Motor neuron (in vitro differentiated cells): ENCODE measurements around the gene UBE2H. TPM values are rescaled to one million over a fixed set of nuclear protein-coding genes. Genes with fewer than 3 reads are reported as not detected.
A peak's percentile ranks its signal among the peaks of the same experiment; 100 is the strongest.
"Not testable (repeated sequence)": the region's sequence is repeated elsewhere in the genome, so short reads cannot be mapped to it uniquely, and the experiment has no call there.

Experiments
- ATAC-seq, 8 experiments: fragments of 200-7000 bp; cut with Tn5 transposase; replicated peaks in 6 of 8; 2 replicates each; pipeline ENCODE4 v1.8.0; 2021; ENCODE audit warnings: mild to moderate bottlenecking in 8 of 8, moderate library complexity in 8 of 8
- H3K27ac ChIP-seq, 2 donors: fragments of 250-450 bp; sonication (Bioruptor Pico); 2 replicates each; pipeline ENCODE4 v1.9.0; 2021; ENCODE audit warnings: antibody characterized with exemption in 2 of 2, mild to moderate bottlenecking in 2 of 2, moderate library complexity in 1 of 2
- H3K4me1 ChIP-seq, 2 donors: fragments of 250-450 bp; sonication (Bioruptor Pico); replicated peaks in 1 of 2; 2 replicates each; pipeline ENCODE4 v1.6.1; 2021; ENCODE audit warnings: antibody characterized with exemption in 2 of 2, mild to moderate bottlenecking in 2 of 2, moderate library complexity in 1 of 2
- H3K4me3 ChIP-seq, 5 donors: fragments of 250-450 bp; sonication (Bioruptor Pico); 2 replicates each; pipeline ENCODE4 v1.9.0; 2021; ENCODE audit warnings: antibody characterized with exemption in 5 of 5, mild to moderate bottlenecking in 5 of 5, moderate library complexity in 4 of 5
- WGBS, 10 experiments: fragments of 450-650 bp; shearing (Covaris generic); methylation state at CpG; one replicate each; pipeline ENCODE4 v1.0.0; 2022; 5-methylcytosine and 5-hydroxymethylcytosine counted together
- in situ Hi-C, 9 experiments: fragments of 400-800 bp; cut with MboI; loops; one replicate each; pipeline ENCODE4 v1.15.0; 2021; ENCODE audit warnings: low sequenced_read_pairs in 9 of 9, low pct_unique_long_range_greater_than_20kb in 2 of 9; ENCODE audit not compliant: unreplicated experiment in 9 of 9
- total RNA-seq, 8 experiments: library from RNA; unstranded; fragments of 300-600 nt; gene quantifications; 2 replicates each; pipeline versions ENCODE4 v1.2.3 to v1.2.4, GENCODE V29; 2022

UBE2H gene
- total RNA-seq, 8 experiments from 2014 or later, result 29.4 to 114 (median 47.6) TPM

DNA sequence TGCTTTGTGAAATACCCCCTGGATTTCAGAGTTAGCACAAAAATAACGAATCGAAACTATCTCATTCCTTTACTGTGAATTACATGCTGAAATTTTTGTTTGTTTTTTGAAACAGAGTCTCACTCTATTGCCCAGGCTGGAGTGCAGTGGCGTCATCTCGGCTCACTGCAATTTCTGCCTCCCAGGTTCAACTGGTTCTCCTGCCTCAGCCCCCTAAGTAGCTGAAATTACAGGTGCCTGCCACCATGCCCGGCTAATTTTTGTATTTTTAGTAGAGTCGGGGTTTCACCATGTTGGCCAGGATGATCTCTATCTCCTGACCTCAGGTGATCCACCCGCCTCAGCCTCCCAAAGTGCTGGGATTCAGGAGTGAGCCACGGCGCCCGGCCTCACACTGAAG, 125.9 kb downstream of the UBE2H start:
- not testable (repeated sequence) for H3K27ac ChIP-seq, H3K4me1 ChIP-seq, ATAC-seq, H3K4me3 ChIP-seq
- in situ Hi-C loops, result loop anchor here in 3 of 9 experiments (10.0 to 25.0 kb wide), 3 partner anchors 162 to 185 kb away; no protein-coding TSS in a partner anchor
- WGBS, 10 experiments, result 33 to 100% (median 83%) methylated on average over 2 to 10 of the region's 10 CpGs; no CpG with 5 or more reads in 1 of the 10 experiments

DNA sequence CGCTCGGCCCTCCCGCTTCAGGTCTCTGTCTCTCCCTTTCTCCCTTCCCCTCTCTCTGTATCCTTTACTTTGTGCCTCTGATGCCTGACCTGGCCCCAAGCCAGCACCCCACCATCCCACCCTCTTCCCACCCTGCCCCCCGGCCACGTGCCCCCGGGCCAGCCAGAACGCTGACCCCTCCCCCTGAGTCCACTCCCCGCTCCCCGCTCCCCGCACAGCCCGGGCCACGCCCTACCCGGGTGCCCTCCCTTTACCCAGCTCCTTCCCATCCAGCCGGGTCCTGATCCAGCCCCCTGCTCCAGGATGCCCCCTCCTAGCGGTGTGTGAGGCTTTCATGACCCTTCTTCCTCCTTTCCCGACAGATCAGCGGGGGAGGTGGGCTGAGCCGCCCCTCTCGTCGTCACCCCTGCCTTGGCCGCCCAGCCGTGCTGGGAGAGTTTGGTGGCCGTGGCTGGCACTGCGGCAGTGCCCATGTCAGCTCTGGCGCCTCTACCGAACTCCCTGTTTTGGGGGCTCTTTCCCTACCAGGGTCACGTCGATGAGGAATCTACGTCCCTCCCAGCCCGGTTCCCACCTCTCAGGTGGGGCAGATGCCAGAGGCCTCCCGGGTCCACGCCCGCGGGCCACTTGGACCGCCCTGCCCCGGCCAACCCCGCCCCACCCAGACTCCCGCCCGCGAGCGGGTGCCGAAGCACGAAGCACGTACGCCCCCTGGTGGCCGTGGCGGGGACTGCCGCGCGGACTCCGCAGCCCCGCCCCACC, 127.4 kb downstream of the UBE2H start:
- peak overlapping the region; percentile 35 to 54 (median 43) for H3K4me3 ChIP-seq
- WGBS, 10 experiments, result 0% methylated on average over 2 of the region's 52 CpGs; no CpG with 5 or more reads in 9 of the 10 experiments
- peak overlapping the region in 1 of 2 donors; percentile 49 for H3K27ac ChIP-seq
- ATAC-seq, result peak; percentile 53 to 84 (median 79)
- in situ Hi-C loops, result loop anchor here in 3 of 9 experiments (10.0 to 25.0 kb wide), 3 partner anchors 161 to 187 kb away; no protein-coding TSS in a partner anchor
- peaks cover 0 to 5% of the 10 kb centered on the region in 2 donors for H3K4me1 ChIP-seq

DNA sequence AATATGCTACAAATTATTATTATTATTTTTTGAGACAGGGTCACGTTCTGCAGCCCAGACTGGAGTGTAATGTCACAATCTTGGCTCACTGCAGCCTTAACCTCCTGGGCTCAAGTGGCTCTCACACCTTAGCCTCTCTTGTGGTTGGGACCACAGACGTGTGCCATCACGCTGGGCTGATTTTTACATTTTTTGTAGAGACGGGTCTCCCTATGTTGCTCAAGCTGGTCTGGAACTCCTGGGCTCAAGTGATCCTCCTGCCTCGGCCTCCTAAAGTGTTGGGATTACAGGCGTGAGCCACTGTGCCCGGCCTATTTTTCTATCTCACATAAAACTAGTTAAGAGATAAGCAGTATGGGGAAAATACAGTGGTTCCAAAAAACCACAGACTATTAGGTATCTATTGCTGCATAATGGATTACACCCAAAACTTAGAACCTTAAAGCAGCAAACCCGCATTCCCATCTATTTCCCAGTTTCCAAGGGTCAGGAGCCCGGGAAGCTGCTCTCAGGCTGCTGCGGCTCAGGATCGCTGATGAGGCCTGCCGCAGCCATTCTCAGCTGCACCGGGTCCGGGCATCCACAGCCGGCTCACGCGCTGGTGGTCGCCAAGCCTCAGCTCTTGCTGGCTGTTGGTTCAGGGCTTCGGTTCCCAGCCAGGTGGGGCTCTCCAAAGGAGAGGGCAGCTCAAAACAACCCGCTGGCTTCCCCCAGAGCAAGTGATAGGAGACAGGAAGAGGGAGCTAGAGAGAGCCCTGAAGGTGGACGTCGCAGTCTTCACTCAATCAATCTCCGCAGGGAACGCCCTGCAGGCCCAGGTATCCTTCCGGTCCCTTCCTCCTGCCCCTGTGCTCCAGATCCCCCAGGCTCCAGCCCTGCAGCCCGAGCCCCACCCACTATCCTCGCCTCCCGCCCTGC, 128.2 kb downstream of the UBE2H start:
- Histone ChIP-seq H3K4me3 (peak overlapping the region; percentile 35 to 54 (median 43)), H3K4me1 (no peaks in the 10 kb centered on the region), H3K27ac (peak overlapping the region in 1 of 2 donors; percentile 49)
- peak; percentile 17 to 81 (median 70) for ATAC-seq
- 0 to 100% (median 76%) methylated on average over 1 to 9 of the region's 28 CpGs for WGBS, 10 experiments
- in situ Hi-C loops, result loop anchor here in 3 of 9 experiments (10.0 to 25.0 kb wide), 3 partner anchors 160 to 188 kb away; no protein-coding TSS in a partner anchor

DNA sequence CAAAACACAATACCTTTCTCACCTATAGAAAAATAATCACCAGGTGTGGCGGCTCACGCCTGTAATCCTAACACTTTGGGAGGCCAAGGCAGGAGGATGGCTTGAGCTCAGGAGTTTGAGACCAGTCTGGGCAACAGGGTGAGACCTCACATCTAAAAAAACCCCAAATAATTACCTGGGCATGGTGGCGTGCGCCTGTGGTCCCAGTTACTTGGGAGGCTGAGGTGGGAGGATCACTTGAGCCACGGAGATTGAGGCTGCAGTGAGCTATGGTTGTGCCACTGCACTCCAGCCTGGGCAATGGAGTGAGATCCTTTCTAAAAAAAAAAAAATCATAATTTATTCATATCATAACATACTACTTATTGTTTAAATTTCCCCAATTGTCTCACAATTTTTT, 129.6 kb downstream of the UBE2H start:
- in situ Hi-C loops, result loop anchor here in 3 of 9 experiments (10.0 kb wide), 2 partner anchors 158 to 182 kb away; no protein-coding TSS in a partner anchor
- not testable (repeated sequence) for ATAC-seq
- WGBS, 10 experiments, result 74 to 100% (median 97%) methylated on average over 2 to 4 of the region's 5 CpGs; no CpG with 5 or more reads in 4 of the 10 experiments

DNA sequence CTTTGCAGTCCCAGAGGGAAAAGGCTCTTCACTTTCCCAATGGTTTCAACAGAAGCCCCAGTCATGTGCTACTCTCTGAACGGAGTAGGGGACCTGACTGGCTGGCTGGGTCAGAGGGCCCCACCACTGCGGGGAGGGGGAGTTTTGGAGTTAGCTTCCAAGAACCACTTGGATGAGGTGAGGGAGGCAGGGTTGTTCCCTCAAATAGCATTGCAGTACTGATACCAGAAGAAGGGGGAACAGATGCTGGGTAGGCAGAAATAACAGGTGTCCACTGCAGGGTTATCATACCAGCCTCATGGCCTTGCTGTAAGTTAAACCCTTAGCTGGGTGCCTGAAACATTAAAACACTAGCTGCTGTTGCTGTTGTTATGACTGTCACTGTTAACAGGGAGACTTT, 131.3 kb downstream of the UBE2H start:
- ATAC-seq, result no peak
- Histone ChIP-seq H3K4me3 (no peak overlapping the region), H3K27ac (no peak overlapping the region), H3K4me1 (no peaks in the 10 kb centered on the region)
- WGBS, 10 experiments, result 40 to 100% (median 40%) methylated on average over 1 to 2 of the region's 2 CpGs; no CpG with 5 or more reads in 5 of the 10 experiments
- in situ Hi-C loops, result loop anchor here in 3 of 9 experiments (10.0 kb wide), 2 partner anchors 157 to 183 kb away; no protein-coding TSS in a partner anchor

More for the DNA sequence above, 129.6 kb downstream of the UBE2H start:
- H3K4me1 ChIP-seq, H3K4me3 ChIP-seq, H3K27ac ChIP-seq: not testable (repeated sequence)

DNA sequence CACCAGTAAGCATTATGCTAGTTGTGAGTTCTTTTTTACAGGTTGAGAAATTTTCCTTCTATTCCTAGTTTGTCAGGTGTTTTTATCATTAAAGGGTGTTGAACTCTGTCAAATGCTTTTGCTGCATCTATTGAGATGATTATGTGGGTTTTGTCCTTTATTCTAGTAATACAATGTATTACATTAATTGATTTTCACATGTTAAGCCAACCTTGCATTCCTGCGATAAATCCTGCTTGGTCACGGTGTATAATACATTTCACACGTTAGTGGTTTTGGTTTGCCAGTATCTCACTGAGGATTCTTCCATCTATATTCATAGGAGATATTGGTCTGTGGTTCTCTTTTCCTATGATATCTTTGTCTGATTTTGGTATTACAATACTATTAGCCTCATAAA, 136.0 kb downstream of the UBE2H start:
- in situ Hi-C loops, result no loop called here
- Histone ChIP-seq H3K4me1 (no peaks in the 10 kb centered on the region), H3K4me3 (no peak overlapping the region), H3K27ac (no peak overlapping the region)
- ATAC-seq, result no peak
- WGBS, 10 experiments, result 83 to 100% (median 95%) methylated on average over 2 to 3 of the region's 3 CpGs; no CpG with 5 or more reads in 2 of the 10 experiments

DNA sequence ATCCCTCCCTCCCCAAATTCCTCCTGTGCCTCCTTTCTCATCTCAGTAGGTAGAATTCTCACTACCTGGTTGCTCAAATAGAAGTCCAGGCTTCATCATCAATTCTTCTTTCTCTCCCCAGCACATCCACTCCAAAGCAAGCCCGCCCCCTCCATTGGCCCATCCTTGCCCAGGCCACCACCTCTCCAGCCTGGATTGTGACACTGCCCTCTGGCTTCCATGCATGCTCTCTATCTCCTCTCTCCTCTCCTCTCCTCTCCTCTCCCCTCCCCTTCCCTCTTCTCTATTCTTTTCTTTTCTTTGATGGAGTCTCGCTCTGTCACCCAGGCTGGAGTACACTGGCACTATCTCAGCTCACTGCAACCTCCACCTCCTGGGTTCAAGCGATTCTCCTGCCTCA, 144.9 kb downstream of the UBE2H start:
- 100% methylated on average over 1 of the region's 3 CpGs; no CpG with 5 or more reads in 9 of the 10 experiments for WGBS, 10 experiments

DNA sequence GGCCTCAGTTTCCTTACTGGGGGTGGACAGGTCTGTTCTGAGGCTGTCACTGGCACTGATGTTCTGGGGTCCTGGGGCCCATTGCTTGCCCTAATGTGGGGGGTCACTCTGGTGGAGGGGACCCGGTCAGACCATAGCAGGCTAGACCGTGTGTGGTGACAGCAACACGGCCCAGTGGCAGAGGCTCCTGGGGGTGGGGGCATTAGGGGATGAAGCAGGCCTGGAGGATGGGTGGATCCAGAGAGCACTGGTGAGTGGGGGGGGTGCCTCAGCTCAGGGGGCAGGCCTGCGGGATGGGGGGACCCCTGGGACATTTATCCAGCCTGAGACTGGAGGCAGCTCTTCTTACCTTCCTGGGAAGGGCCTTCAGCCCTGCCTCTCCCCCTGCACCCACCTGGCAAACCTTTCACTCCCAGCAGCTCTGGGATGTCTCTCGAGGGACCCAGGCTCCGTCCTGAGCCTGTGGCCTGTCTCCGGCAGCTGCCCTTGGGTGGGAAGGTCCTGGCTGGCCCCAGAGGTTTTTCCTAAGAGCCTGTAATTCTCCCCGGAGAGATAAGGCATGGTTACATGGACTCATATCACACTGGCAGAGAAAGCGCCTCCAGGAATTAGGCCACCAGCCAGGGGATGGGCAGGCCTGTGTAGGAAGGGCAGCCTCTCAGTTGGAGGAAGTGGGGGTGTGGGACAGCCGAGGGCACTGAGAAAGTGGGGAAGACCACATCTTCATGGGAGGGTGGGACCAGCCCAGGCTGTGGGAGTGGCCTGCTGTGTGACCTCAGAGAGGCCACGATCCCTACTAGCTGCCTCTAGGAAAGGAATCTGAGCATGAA, 147.7 kb downstream of the UBE2H start:
- in situ Hi-C loops, result no loop called here
- ATAC-seq, result peak in 1 of 8 experiments; percentile 44
- no peak overlapping the region for H3K4me3 ChIP-seq
- H3K4me1 ChIP-seq, result no peaks in the 10 kb centered on the region
- 56 to 100% methylated on average over 1 to 3 of the region's 11 CpGs; no CpG with 5 or more reads in 8 of the 10 experiments for WGBS, 10 experiments
- no peak overlapping the region for H3K27ac ChIP-seq

More for the DNA sequence above, 144.9 kb downstream of the UBE2H start:
- Histone ChIP-seq H3K4me3 (no peak overlapping the region), H3K4me1 (no peaks in the 10 kb centered on the region), H3K27ac (no peak overlapping the region)
- in situ Hi-C loops, result no loop called here
- ATAC-seq, result peak in 1 of 8 experiments; percentile 20

DNA sequence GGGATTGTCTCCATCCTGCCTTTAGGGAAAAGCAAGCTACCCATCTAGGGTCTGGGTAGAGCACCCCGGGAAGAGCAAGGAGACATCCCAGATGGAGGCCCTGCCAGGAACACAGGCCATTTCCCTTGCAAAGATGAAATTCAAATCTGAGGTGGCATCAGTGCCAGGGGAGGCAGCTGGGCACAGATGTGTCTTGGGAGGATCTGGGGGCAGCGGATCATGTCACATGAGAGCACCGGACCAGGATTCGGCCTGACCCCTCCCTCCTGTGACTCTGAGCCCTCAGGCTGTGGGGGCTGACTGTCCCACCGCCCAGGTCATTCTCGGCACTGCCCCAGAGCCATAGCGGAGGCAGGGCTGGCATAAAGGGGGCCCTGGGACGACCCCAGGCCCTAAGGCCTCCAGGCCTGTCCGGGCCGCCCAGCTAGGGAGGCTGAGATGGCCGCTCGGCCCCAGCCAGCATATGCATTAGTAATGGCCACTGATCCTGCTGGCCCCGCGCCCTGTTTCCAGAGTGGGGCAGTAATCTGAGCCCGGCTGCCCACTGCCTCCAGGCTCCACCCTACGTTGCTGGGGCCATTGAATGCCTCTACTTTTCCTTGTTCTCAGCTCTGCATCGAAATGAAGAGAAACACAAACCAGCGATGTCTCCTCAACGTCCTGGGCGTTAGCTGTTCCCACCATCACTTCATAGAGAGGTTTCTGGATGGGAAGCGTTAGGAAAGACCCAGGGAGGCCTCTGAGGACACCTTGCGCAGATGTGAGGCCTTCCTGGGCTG, 148.5 kb downstream of the UBE2H start:
- in situ Hi-C loops, result no loop called here
- no peak for ATAC-seq
- 50 to 100% (median 76%) methylated on average over 1 to 11 of the region's 22 CpGs; no CpG with 5 or more reads in 5 of the 10 experiments for WGBS, 10 experiments
- Histone ChIP-seq H3K4me1 (no peaks in the 10 kb centered on the region), H3K27ac (no peak overlapping the region), H3K4me3 (no peak overlapping the region)

DNA sequence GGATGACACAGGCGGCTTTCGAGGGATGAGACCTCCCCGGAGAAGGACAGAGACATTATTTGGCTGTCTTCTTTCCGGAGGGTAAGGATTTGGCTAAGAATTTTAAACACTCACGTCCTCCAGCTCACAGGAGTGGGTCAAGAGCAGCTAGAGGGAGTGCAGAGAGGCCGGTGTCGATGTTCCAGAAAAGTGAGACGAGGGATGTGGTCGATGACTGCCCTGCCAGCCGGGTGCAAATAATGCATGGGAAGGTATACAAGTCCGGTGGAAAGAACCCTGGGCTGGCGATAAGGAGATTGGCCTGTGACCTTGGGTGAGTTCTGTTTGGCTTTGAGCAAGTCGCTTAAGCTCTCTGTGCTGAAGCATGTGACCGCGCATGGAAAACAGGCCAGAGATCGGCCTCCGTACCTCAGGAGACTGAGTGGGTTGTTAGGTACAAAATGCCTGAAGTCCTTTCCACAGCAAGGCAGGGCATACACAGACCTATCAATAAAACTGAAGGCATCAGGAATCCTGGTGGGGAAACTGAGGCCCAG, 149.1 kb downstream of the UBE2H start:
- no peaks in the 10 kb centered on the region for H3K4me1 ChIP-seq
- no peak for ATAC-seq
- H3K27ac ChIP-seq, result no peak overlapping the region
- H3K4me3 ChIP-seq, result no peak overlapping the region
- in situ Hi-C loops, result no loop called here
- 61 to 100% (median 93%) methylated on average over 3 to 12 of the region's 17 CpGs; no CpG with 5 or more reads in 3 of the 10 experiments for WGBS, 10 experiments

DNA sequence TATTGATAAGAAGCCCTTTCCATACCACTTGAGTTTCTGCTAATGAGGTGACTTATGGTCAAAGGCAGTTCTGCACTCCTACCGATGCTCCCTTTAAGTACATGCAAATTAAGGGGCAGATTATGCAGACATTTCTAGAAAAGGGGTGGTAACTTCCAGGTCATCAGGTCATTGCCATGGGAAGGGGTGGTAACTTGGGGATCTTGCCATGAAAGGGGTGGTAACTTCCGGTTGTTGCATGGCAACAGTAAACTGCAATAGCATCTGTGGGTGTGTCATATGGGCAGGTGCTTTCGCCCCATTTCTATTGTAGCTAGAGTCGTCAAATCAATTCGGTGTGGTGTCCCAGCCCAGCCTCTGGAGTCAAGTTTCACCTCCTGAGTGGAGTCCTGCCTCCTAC, 150.9 kb downstream of the UBE2H start:
- WGBS, 10 experiments, result 40 to 90% (median 61%) methylated on average over 1 to 4 of the region's 5 CpGs; no CpG with 5 or more reads in 5 of the 10 experiments

More for the DNA sequence above, 150.9 kb downstream of the UBE2H start:
- H3K27ac ChIP-seq, result no peak overlapping the region
- no peak overlapping the region for H3K4me3 ChIP-seq
- ATAC-seq, result peak in 4 of 8 experiments; percentile 16 to 65 (median 43)
- peaks cover 0 to 6% of the 10 kb centered on the region in 2 donors for H3K4me1 ChIP-seq
- in situ Hi-C loops, result no loop called here
